Measurements from ENCODE around the gene NCF1.
"Not testable (repeated sequence)": the region's sequence is repeated elsewhere in the genome, so short reads cannot be mapped to it uniquely, and the experiment has no call there.

NCF1 gene

DNA sequence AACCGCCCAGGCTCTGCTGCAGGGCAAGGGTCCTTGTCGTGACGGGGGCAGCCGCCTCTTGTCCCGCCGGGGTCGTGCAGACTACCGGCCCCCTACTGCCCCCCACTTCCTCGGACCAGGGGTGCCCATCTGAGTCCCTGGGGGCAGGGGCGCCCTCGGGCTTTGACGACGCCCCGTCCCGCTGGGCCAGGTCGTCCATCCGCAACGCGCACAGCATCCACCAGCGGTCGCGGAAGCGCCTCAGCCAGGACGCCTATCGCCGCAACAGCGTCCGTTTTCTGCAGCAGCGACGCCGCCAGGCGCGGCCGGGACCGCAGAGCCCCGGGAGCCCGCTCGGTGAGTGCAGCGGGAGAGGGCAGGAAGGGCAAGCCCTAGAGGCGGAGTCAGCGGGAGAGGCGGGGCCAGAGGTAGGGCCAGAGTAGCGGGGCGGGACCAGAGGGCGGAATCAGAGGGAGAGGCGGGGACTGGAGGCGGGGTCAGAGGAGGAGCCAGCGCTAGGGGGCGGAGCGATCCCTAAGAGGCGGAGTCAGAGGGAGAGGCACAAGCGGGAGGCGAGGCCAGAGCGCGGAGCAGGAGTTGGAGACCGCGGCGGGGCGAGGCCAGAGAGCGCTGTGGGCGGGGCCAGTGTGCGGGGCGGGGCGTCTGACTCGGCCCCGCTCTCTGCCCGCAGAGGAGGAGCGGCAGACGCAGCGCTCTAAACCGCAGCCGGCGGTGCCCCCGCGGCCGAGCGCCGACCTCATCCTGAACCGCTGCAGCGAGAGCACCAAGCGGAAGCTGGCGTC is 14.7 kb downstream of the NCF1 start:
- peak; percentile 80 for DNase-seq

DNA sequence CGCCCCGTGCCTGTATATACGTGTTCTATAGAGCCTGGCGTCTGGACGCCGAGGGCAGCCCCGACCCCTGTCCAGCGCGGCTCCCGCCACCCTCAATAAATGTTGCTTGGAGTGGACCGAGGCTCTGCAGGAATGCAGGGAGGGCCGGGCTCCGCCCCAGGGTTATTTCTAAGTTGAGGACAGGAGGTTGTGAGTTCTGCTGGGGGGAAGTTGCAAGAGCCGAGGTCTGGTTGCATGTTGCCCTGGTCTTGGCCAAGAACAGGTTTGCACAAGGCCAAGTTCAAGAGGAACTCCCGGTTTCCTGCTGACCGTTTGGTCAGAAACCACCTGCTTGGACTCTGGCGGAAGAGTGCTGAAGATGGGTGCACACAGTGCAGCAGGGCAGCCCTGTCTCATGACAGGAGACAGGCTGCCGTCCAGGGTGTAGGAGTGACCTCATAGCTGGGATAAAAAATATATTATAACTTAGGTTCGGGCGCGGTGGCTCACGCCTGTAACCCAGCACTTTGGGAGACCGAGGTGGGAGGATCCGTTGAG is 15.5 kb downstream of the NCF1 start:
- DNase-seq = not testable (repeated sequence)

DNA sequence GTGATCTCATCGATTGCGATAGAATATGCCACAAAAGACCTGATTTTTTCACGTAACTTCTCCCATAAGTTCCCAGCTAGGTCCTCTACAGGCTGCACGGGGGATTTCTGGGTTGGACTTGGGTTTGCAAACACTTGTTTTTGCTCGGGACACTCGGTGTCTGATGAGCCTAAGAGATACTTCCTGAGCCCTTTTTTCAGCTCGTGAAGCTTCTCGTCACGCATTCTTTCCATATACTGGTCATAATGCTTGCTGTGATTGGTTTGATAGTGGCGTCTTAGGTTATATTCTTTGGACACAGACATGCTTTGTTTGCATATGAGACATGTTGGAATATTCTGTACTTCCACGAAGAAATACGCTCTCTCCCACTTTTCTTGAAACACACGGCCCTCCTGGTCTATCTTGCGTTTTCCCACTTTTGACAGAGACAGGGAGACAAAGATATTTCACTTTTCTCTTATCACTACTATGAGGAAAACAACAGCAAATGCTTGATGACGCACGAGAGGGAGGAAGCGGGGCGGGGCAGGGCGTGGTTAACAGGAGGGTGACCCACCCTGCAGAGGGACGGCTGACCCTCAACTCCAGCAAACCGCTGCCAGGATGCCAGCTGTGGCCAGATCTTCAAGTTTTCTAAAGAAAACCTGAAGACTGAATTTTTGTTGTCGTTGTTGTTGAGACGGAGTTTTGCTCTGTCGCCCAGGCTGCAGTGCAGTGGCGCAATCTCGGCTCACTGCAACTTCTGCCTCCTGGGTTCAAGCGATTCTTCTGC is 24.2 kb downstream of the NCF1 start:
- not testable (repeated sequence) for DNase-seq

DNA sequence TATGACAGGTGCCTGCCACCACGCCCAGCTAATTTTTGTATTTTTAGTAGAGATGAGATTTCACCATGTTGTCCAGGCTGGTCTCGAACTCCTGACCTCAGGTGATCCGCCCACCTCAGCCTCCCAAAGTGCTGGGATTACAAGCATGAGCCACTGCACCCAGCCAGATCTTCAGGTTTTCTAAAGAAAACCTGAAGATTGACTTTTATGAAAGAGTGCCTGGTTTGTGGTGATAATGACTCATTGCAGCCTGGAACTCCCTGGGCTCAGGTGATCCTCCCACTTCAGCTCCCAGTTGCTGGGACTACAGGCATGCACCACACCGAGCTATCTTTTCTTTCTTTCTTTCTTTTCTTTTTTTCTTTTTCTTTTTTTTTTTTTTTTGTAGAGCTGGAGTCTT is 24.8 kb downstream of the NCF1 start:
- DNase-seq = not testable (repeated sequence)

DNA sequence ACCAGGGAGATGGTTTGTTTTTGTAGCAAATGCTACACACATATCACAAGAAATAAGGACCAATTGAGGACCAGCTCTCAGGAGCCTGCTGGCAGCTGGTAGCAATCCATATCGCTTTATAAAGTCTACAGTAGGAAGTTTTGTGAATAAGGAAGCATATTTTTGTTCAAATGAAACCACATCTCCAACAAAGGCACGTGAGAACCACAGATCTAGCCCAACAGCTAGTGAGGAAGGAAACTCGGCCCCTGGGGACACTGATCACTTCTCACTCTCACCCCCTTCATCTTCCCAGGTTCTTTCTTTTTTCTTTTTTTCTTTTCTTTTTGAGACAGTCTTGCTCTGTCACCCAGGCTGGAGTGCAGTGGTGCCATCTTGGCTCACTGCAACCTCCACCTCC is 42.1 kb downstream of the NCF1 start:
- DNase-seq = not testable (repeated sequence)

DNA sequence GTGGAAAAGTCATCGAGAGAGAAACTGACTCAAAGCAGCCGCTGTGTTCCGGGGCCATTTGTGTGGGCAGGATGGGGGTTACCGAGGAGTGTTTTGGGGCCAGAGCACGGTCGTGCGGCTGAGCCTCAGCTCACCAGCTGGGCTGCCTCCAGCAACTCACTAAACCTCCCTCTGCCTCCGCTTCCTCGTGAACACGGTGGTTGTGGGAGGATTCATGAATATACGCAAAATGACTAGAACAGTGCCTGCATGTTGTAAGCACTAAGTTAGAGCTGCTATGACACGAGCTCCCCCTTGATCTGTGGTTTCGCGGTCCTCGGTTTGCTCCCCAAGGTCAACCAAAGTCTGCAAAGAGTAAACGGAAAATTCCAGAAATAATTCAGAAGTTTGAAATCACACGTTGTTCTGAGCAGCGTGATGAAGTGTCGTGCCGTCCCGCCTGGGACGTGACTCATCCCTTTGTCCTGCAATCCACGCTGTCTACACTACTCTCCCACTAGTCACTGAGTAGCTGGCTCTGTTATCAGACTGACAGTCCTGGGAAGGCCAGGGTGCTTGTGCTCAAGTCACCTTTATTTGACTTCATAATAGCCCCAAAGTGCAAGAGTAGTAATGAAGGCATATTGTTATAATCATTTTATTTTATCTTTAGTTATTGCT is 46.5 kb downstream of the NCF1 start:
- not testable (repeated sequence) for DNase-seq

DNA sequence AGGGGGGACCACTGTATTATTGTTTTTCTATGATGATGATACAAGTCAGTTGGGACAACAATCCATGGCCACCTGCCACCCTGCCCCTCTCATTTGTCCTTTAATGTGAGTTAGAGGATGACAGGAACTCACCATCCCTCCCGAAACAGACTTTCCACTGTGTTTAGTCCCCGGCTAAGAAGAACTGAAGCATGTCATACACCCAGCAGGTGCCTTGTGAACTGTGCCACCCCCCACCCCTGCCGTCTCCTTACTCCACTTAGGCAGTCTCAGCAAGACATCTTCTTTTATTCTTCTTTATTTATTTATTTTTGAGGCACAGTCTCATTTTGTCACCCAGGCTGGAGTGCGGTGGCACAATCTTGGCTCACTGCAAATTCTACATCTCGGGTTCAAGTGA is 47.4 kb downstream of the NCF1 start:
- not testable (repeated sequence) for DNase-seq

DNA sequence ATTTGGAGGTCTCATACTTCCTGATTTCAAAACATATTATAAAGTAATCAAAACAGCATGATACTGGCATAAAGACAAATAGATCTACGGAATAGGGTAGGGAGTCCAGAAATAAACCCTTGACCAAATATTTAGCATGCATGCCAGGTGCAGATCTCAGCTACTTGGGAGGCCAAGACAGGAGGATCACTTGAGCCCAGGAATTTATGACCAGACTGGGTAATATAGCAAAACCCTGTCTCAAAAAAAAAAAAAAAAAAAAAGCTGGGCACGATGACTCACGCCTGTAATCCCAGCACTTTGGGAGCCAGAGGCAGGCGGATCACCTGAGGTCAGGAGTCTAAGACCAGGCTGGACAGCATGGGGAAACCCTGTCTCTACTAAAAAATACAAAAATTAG is 56.1 kb downstream of the NCF1 start:
- not testable (repeated sequence) for DNase-seq

DNA sequence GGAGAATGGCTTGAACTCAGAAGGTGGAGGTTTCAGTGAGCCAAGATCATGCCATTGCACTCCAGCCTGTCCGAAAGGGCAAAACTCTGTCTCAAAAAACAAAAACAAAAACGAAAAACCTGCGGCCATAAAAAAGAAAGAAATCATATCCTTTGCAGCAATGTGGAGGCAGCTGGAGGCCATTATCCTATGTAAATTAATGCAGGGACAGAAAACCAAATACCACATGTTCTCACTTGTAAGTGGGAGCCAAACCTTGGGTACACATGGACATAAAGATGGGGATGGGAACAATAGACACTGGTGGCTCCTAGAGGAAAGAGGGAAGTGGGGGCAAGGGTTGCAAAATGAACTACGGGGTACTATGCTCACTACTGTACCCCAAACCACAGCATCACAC is 56.6 kb downstream of the NCF1 start:
- not testable (repeated sequence) for DNase-seq
